ENCODE measurements around the gene ACTA2.

The ACTA2 gene

GRCh38 chr10:88982366-88982765 is 29.8 kb upstream of the ACTA2 start:
- in situ Hi-C loops (cut with MboI; ENCODE audit: low sequenced_read_pairs) = no loop called here

GRCh38 chr10:88981435-88981834 is 28.9 kb upstream of the ACTA2 start:
- in situ Hi-C loops (cut with MboI; ENCODE audit: low sequenced_read_pairs) = no loop called here

GRCh38 chr10:88980800-88981199 is 28.2 kb upstream of the ACTA2 start:
- in situ Hi-C loops (cut with MboI; ENCODE audit: low sequenced_read_pairs) = no loop called here

DNA sequence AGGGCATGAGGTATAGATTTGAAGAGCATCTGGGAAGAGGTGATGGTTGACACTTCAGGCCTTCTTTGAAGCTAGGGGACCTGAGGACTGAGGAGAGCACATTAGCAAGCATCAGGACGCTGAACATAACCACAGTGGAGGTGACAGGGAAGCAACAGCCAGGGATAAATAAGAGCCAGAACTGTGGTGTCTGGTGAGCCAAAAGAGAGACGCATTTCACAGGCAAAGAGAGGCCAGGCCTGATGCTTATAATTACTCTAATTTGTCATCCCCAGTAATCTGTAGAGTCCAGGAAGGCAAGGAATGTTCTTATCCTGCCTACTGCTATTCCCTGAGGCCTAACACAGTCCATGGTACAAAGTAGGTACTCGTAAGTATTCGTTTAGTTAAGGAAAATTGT is 27.7 kb upstream of the ACTA2 start:
- in situ Hi-C loops (cut with MboI; ENCODE audit: low sequenced_read_pairs) = no loop called here

- in situ Hi-C loops (cut with MboI; ENCODE audit: low sequenced_read_pairs) = no loop called here
Measured at GRCh38 chr10:88979603-88980002, 27.0 kb upstream of the ACTA2 start.

DNA sequence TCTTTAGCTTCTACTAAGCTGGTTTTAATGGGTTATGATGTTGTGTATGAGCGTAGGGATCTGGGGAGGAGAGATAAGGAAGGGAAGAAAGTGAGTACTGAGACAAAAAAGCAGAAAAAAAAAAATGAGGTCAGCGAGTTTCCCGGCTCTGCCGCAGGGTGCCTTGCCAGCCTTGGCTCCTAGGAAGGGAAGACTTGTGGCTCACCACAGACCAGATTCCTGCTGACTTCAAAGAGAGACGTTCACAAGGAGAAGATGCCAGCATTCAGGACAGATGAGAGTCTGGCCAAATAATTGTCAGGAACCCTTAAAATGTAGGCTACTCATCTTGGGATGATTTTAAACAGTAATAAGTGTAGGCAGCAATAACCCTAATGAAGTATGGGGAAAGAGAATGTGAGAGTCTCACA is 26.6 kb upstream of the ACTA2 start:
- in situ Hi-C loops (cut with MboI; ENCODE audit: low sequenced_read_pairs) = no loop called here

- in situ Hi-C loops (cut with MboI; ENCODE audit: low sequenced_read_pairs) = no loop called here
Measured at GRCh38 chr10:88978463-88978862, 25.9 kb upstream of the ACTA2 start.

- in situ Hi-C loops (cut with MboI; ENCODE audit: low sequenced_read_pairs) = no loop called here
Measured at GRCh38 chr10:88975377-88975720, 22.8 kb upstream of the ACTA2 start.

DNA sequence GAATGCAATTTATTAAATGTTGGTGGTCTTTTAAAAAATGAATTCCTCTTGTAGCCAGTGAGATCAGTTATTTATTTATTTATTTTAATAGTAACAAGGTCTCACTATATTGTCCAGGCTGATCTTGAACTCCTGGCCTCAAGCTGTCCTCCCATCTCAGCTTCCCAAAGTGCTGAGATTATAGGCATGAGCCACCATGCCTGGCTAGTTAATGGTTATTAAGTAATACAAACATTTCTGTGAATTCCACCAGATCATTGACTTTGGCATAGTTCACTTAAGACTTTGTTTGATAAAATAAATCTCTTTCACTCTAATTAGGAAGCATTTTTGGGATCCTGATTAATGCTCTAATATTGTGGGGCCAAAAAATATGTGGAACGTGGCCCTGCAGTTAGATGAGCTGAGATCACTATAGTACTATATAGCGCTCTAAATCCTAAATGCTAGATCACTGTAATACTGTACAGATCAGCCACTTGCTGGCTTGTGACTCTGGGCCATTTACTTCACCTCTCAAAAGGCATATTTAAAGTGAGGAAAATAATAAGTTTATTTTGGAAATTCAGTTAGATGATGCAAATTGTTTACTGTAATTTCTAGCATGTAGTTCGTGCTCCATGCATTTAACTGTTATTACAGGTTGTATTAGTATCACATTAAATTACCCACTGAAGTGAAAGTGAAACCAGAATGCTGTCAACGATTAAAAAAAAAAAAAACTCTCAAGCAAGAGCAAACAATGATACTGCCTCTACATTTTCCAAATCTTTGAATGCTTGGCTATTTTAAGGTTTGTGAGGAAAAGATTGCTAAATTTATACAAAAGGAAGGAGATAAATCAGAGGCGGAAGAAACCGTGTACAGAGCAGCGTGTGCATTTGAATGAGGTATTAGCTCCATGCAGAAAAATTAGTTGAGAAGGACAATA is 22.1 kb upstream of the ACTA2 start:
- in situ Hi-C loops (cut with MboI; ENCODE audit: low sequenced_read_pairs) = no loop called here

DNA sequence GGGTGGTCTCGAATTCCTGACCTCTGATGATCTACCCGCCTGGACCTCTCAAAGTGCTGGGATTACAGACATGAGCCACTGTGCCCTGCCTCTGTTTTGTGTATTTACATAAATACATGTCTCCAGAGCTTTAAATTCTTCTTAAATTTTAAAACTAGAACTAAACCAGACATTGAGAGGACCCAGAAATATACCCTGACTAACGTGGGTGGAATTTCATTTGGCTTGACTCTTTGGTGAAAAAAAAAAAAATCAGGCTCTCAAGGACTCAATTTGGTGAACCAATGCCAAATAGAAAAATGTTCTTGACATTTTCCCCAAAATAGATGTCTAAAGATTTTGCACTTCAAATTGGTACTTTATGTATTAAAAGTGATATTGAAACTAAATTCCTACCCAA is 21.4 kb upstream of the ACTA2 start:
- in situ Hi-C loops (cut with MboI; ENCODE audit: low sequenced_read_pairs) = no loop called here

DNA sequence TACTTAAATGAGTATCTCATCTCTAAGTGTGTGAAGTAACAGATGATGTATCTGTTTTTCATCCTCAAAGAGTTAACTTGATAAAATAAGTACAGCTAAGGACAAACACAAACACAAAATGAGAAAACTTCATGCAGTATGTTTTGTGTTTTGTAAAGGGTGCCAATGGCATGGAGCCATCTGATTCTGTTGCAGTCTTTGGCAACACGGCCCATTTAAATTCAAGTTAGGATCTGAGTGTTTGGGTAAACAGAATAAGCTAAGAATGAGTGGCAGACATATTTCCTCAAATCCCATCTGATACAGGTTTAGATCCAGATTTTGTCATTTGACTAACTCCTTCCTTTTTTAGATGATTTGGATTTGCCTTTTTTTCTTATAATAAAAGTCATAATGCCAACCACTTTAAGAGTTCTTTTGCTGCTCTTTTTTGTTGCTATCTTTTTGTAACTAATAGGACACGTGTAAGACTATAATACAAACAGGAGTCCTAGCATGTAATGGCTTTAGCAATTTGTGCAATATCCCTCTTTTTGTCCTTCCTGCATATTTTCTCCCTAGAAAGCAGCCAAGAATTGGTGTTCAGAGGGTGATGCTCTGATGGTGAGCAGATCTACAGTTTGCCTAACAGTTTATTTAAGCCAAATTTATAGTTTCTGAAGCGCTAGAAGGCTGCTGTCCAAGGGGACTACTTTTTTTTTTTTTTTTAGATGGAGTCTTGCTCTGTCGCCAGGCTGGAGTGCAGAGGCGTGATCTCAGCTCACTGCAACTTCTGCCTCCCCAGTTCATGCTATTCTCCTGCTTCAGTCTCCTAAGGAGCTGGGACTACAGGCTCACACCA is 18.9 kb upstream of the ACTA2 start:
- in situ Hi-C loops (cut with MboI; ENCODE audit: low sequenced_read_pairs) = no loop called here

GRCh38 chr10:88968391-88968790 is 15.8 kb upstream of the ACTA2 start:
- in situ Hi-C loops (cut with MboI; ENCODE audit: low sequenced_read_pairs) = no loop called here

GRCh38 chr10:88966797-88967196 is 14.2 kb upstream of the ACTA2 start:
- in situ Hi-C loops (cut with MboI; ENCODE audit: low sequenced_read_pairs) = no loop called here

DNA sequence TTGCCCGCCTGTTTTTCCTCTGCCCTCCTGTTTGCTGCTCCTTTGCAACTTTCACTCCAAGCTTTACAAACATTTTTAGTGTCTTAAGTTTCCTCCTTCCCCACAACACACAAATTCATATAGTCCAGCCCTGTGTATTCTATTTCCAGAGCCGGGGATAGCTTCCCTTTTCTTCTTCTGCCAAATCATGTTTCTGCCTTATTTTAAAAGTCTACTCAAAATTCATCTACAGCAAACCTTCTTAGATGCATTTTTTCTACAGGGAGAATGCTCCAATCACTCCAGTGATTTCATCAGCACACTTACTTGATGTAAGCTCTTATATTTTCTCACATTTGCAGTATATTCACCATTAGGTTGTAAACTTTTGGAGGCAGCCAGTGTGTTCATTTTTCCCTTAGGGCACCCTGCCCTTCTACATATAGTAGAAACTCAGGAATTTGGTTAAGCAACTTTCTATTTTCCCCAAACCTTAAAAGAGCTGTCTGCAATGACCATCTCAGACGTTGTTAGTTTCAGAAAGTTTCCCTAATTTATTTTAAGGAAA is 12.4 kb upstream of the ACTA2 start:
- in situ Hi-C loops (cut with MboI; ENCODE audit: low sequenced_read_pairs) = no loop called here

DNA sequence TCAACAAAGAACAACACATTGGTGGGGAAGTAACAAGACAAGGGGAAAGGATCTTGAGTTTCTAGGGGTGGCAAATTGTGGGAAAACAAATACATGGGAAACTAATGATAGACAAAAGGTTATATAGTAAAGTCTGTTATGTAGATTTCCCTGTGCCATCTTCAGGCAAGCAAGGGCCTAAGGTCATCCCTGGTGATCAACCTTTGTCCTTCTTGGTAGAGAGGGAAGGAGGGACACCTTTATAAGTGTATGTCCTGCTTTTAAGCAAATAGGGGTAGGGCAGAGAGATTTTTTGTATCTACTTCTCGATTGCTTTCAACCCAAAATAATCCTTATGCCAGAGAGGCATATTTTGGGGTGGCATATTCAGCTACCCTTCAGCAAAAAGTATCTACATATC is 11.8 kb upstream of the ACTA2 start:
- in situ Hi-C loops (cut with MboI; ENCODE audit: low sequenced_read_pairs) = no loop called here

DNA sequence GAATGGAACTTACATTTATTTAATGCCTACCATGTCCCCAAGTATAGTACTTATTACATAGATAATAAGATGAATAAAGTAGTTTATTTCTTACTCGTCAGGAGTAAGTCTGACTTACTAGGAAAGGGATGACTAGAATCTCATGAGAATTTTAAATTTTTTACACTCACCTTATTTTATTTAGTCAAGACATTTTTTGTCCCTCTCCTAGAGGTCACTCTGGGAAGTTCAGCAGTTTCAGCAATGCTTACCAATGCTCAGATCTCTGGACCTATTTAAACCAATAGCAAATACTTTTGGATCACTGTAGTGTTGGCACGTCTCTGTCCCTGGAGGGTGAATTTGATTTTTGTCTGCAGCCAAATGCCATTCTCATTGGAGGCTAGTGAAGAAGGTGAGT is 10.7 kb upstream of the ACTA2 start:
- in situ Hi-C loops (cut with MboI; ENCODE audit: low sequenced_read_pairs) = no loop called here

DNA sequence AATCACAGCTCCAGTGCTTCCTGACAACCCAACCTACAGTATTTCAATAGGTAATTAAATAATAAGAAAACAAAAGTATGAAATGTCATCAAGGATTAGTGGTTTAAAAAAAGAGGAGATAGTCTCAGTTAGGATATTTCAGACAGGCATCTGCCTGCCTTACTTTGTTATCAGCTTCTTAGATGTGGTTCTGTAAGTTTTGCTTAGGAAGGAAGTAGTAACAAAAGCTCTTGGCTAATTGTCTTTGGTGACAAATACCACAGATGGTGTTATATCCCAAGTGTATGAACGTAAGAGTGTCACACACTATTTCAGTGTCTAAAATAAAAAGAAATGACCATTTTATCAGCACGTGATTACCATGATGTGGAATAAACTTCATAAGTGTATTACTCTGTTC is 9.8 kb upstream of the ACTA2 start:
- in situ Hi-C loops (cut with MboI; ENCODE audit: low sequenced_read_pairs) = no loop called here

- in situ Hi-C loops (cut with MboI; ENCODE audit: low sequenced_read_pairs) = no loop called here
Measured at GRCh38 chr10:88961266-88961665, 8.7 kb upstream of the ACTA2 start.

GRCh38 chr10:88960802-88961201 is 8.2 kb upstream of the ACTA2 start:
- in situ Hi-C loops (cut with MboI; ENCODE audit: low sequenced_read_pairs) = no loop called here

DNA sequence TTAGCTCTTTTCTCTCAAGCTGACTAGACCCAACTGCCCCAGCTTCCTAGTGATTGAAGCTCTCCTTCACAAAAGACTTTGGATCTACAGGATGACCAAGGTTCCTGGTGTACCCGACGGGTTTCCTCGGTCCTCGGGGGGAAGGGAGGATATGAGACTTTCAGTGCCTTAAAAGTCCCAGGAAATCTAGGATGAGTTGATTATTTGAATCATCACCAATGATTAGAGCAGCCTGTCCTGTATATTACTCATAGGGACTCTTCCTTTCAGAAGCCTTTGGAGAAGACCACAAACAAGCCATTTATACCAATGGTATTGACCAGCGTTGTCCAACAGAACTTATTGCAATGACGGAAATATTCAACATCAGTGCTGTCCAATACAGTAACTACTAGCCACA is 6.1 kb upstream of the ACTA2 start:
- in situ Hi-C loops (cut with MboI; ENCODE audit: low sequenced_read_pairs) = no loop called here

- in situ Hi-C loops (cut with MboI; ENCODE audit: low sequenced_read_pairs) = no loop called here
Measured at GRCh38 chr10:88957381-88957780, 4.8 kb upstream of the ACTA2 start.
